Activated T-cell treated with anti-CD3 and anti-CD28 coated beads, Interleukin-2, amount 50 U/mL, for 4 hours (primary cell): Measurements from ENCODE around the gene LRRC55. TPM values are rescaled to one million over a fixed set of nuclear protein-coding genes. Genes with fewer than 3 reads are reported as not detected.

Experiments used
- ATAC-seq, 2 donors: fragments of 200-7000 bp; cut with Tn5 transposase; one replicate each; pipeline ENCODE4 v1.10.0; 2021
- DNase-seq: peaks from one replicate; pipeline ENCODE4 v3.0.0-alpha.2; 2020
- H3K27me3 Mint-ChIP-seq: one replicate; pipeline ENCODE4 v1.8.0; 2021; ENCODE audit warnings: low read depth, mixed read lengths
- H3K36me3 Mint-ChIP-seq: one replicate; pipeline ENCODE4 v1.8.0; 2022; ENCODE audit warnings: mixed read lengths; ENCODE audit not compliant: insufficient read depth
- H3K4me1 Mint-ChIP-seq: one replicate; pipeline ENCODE4 v1.8.0; 2021; ENCODE audit warnings: low read depth, mixed read lengths
- H3K4me3 Mint-ChIP-seq: one replicate; pipeline ENCODE4 v1.8.0; 2021; ENCODE audit warnings: mild to moderate bottlenecking, moderate library complexity, mixed read lengths
- H3K9me3 Mint-ChIP-seq: one replicate; pipeline ENCODE4 v1.8.0; 2021; ENCODE audit warnings: mixed read lengths
- total RNA-seq, 3 donors: library from RNA; stranded (reverse); gene quantifications; one replicate each; pipeline ENCODE4 v1.2.1, GENCODE V29; 2021

LRRC55 gene
- total RNA-seq, 3 donors from 2014 or later, result not detected

- no peaks in the 10 kb centered on the region for H3K4me1 Mint-ChIP-seq
- no peak overlapping the region for H3K4me3 Mint-ChIP-seq
- DNase-seq (no peak), ATAC-seq (no peak)
- no peaks in the 10 kb centered on the region for H3K9me3 Mint-ChIP-seq
- no peaks in the 10 kb centered on the region for H3K36me3 Mint-ChIP-seq
- peaks cover 18% of the 10 kb centered on the region for H3K27me3 Mint-ChIP-seq
These were observed 7.1 kb upstream of the LRRC55 start for GRCh38 chr11:57174656-57175055.

DNA sequence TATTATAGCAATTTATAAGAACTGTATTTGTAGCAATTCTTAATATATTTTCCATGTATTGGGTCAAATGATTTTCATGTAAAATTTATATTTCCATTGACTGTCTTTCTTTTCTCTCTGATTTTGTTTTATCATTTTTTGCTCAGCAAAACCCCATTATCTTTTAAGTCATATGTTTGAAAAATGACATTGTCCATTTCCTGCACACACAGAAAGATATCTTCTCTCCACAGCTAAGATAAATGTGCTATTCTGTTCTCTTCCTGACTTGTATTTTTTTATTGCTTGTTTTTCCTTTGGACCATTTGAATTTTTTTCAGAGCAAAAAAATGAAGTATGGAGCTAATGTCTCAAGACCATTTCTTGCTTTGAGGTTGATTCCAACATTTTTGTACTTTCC, 6.3 kb upstream of the LRRC55 start:
- DNase-seq (no peak), ATAC-seq (no peak)
- no peaks in the 10 kb centered on the region for H3K36me3 Mint-ChIP-seq
- H3K9me3 Mint-ChIP-seq, result no peaks in the 10 kb centered on the region
- peaks cover 26% of the 10 kb centered on the region for H3K27me3 Mint-ChIP-seq
- H3K4me1 Mint-ChIP-seq, result no peaks in the 10 kb centered on the region
- no peak overlapping the region for H3K4me3 Mint-ChIP-seq

- H3K27me3 Mint-ChIP-seq, result peaks cover 38% of the 10 kb centered on the region
- H3K4me1 Mint-ChIP-seq, result no peaks in the 10 kb centered on the region
- H3K9me3 Mint-ChIP-seq, result no peaks in the 10 kb centered on the region
- no peaks in the 10 kb centered on the region for H3K36me3 Mint-ChIP-seq
- DNase-seq, result no peak
- H3K4me3 Mint-ChIP-seq, result no peak overlapping the region
- no peak for ATAC-seq
These were observed 3.4 kb upstream of the LRRC55 start for GRCh38 chr11:57178334-57178733.

DNA sequence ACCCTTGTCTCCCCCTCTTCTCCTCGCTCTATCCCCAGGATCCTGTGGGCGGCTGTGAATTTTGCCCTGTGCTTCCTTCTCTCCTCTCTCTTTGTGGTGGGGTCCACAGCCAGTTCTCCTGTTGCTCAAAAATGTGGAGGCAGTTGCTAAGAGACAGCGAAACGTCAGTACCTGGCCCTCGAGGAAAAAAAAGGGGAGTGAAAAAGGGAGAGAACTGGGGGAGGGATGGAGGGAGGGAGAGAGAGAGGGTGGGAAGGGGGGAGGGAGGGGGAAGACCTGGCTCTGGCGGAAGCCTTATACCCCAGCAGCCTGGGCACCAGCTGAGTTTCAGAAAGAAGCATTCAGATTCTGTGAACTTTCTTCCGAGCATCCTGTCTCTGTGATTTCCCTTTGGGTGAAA, 2.1 kb upstream of the LRRC55 start:
- H3K27me3 Mint-ChIP-seq, result peaks cover 38% of the 10 kb centered on the region
- H3K4me1 Mint-ChIP-seq, result no peaks in the 10 kb centered on the region
- H3K4me3 Mint-ChIP-seq, result no peak overlapping the region
- no peaks in the 10 kb centered on the region for H3K9me3 Mint-ChIP-seq
- ATAC-seq, result no peak
- no peak for DNase-seq
- H3K36me3 Mint-ChIP-seq, result no peaks in the 10 kb centered on the region

DNA sequence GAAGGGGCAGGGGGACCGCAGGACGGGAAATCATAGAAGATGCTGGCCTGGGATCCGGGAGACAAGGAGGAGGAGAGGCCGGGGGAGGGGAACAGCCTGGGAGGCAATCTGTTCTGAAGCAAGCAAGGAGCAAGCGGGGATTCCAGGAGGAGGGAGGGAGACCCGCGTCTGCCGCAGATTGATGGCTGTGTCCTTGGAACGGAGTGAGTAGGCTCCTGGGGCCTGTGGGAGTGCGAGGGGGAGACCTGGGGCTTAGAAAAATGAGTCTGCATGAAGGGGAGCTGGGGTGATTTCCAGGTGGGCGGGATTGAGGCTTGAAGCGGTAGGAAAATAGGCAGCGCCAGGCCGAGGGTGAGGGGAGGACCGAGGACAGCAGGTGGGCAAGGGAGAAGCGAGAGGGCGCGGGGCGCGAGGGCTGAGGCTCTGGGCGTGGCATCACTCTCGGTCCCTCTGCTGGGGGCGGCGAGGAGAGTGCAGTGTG, 1.6 kb upstream of the LRRC55 start:
- Mint-ChIP-seq H3K4me1 (no peaks in the 10 kb centered on the region), H3K4me3 (no peak overlapping the region), H3K9me3 (no peaks in the 10 kb centered on the region), H3K27me3 (peaks cover 38% of the 10 kb centered on the region), H3K36me3 (no peaks in the 10 kb centered on the region)
- DNase-seq (no peak), ATAC-seq (no peak)

DNA sequence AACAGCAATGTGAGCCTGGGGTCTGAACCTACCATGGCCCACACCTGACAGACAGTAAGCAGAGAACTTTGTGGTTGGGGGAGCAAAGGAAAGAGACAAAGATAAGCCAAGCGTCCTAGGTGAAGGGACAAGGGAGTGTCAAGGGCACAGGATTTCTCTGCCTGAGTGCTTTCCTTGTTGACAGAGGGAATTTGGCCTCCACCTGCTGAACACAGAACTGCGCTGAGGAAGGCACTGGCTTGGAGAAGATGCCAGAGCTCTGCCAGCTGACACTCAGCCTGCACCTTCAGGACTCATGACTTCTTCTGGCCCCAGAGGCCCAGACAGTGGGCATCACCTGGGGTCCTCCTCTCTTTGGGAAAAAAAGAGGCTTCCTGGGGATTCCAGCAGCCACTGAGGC, 789 bp upstream of the LRRC55 start:
- Mint-ChIP-seq H3K36me3 (no peaks in the 10 kb centered on the region), H3K9me3 (no peaks in the 10 kb centered on the region), H3K27me3 (peaks cover 38% of the 10 kb centered on the region), H3K4me3 (no peak overlapping the region), H3K4me1 (no peaks in the 10 kb centered on the region)
- ATAC-seq (no peak), DNase-seq (no peak)

DNA sequence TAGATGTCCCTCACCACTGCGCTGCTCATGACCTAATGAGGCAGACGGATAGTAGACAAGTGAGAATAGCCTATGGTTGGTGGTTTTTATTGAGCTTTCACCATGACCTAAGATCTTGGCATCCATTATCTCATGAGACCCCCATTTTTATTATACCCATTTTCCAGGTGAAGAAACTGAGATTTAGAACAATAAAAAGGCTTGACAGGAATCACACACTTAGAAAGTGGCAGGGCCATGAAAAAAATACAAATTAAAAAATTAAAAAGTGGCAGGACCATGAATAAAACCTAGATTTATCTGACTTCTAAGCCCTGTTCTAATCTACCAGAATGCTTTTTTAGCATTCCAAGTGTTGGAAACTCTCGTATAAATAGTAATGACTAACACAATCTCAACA, 1.1 kb downstream of the LRRC55 start:
- Mint-ChIP-seq H3K4me3 (no peak overlapping the region), H3K27me3 (peaks cover 35% of the 10 kb centered on the region)
- ATAC-seq, result no peak

GRCh38 chr11:57190548-57190947, 8.8 kb downstream of the LRRC55 start:
- Mint-ChIP-seq H3K9me3 (no peaks in the 10 kb centered on the region), H3K36me3 (no peaks in the 10 kb centered on the region), H3K4me3 (no peak overlapping the region), H3K27me3 (peaks cover 7% of the 10 kb centered on the region), H3K4me1 (no peaks in the 10 kb centered on the region)
- DNase-seq (no peak), ATAC-seq (no peak)

More for the DNA sequence above, 1.1 kb downstream of the LRRC55 start:
- Mint-ChIP-seq H3K36me3 (no peaks in the 10 kb centered on the region), H3K4me1 (no peaks in the 10 kb centered on the region), H3K9me3 (no peaks in the 10 kb centered on the region)
- no peak for DNase-seq

- Mint-ChIP-seq H3K27me3 (peaks cover 9% of the 10 kb centered on the region), H3K4me1 (no peaks in the 10 kb centered on the region), H3K9me3 (no peaks in the 10 kb centered on the region), H3K36me3 (no peaks in the 10 kb centered on the region), H3K4me3 (no peak overlapping the region)
- ATAC-seq (no peak), DNase-seq (no peak)
These were observed 9.8 kb downstream of the LRRC55 start for GRCh38 chr11:57191311-57192219.

- Mint-ChIP-seq H3K4me3 (no peak overlapping the region), H3K9me3 (no peaks in the 10 kb centered on the region), H3K27me3 (peaks cover 9% of the 10 kb centered on the region), H3K4me1 (no peaks in the 10 kb centered on the region), H3K36me3 (no peaks in the 10 kb centered on the region)
- ATAC-seq (no peak), DNase-seq (no peak)
These were observed 10.6 kb downstream of the LRRC55 start for GRCh38 chr11:57192316-57192715.

DNA sequence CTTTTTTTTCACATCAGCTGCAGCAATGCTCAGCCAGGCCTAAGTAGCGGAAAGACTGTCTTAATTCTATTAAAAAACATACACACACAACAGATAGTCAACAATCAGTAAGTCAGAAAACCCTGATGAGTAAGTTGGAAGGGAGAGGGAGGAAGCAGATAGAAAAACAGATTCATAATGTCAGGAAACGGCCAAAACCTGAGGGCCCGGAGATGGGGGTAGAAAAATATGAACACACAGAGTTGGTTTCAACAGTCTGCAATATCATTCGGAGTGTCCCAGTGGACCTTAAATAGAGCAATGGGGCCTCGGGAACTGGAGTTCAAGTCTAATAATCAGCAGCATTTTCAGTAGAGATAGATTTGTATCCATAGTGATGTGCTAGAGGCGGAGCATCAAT, 14.8 kb downstream of the LRRC55 start:
- Mint-ChIP-seq H3K9me3 (no peaks in the 10 kb centered on the region), H3K27me3 (peaks cover 13% of the 10 kb centered on the region), H3K4me3 (no peak overlapping the region), H3K4me1 (no peaks in the 10 kb centered on the region), H3K36me3 (no peaks in the 10 kb centered on the region)
- ATAC-seq, result no peak
- no peak for DNase-seq

GRCh38 chr11:57197762-57198161, 16.0 kb downstream of the LRRC55 start:
- Mint-ChIP-seq H3K27me3 (peaks cover 14% of the 10 kb centered on the region), H3K9me3 (no peaks in the 10 kb centered on the region), H3K4me3 (no peak overlapping the region), H3K4me1 (no peaks in the 10 kb centered on the region), H3K36me3 (no peaks in the 10 kb centered on the region)
- DNase-seq, result no peak
- ATAC-seq, result no peak

DNA sequence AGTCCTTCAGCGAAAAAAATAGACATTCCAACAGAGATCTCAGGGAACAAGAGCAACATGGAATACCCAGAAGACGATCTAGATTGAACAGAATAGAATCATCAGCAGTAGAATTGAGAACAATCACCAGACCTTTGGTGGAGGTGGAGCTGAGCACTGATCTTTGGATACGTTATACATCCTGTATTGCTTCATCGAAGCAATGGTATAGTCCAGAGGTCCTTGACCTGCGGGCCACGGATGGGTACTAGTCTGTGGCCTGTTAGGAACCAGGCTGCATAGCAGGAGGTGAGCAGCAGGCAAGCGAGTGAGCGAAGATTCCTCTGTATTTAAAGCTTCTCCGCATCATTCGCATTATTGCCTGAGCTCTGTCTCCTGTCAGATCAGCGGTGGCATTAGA, 17.6 kb downstream of the LRRC55 start:
- Mint-ChIP-seq H3K27me3 (peaks cover 13% of the 10 kb centered on the region), H3K9me3 (no peaks in the 10 kb centered on the region), H3K36me3 (no peaks in the 10 kb centered on the region), H3K4me1 (no peaks in the 10 kb centered on the region), H3K4me3 (no peak overlapping the region)
- ATAC-seq (no peak), DNase-seq (no peak)

GRCh38 chr11:57200917-57201316, 19.2 kb downstream of the LRRC55 start:
- Mint-ChIP-seq H3K36me3 (no peaks in the 10 kb centered on the region), H3K27me3 (peaks cover 14% of the 10 kb centered on the region), H3K4me1 (no peaks in the 10 kb centered on the region), H3K9me3 (no peaks in the 10 kb centered on the region), H3K4me3 (no peak overlapping the region)
- no peak for ATAC-seq
- no peak for DNase-seq

GRCh38 chr11:57202281-57202680, 20.5 kb downstream of the LRRC55 start:
- Mint-ChIP-seq H3K27me3 (peaks cover 20% of the 10 kb centered on the region), H3K9me3 (no peaks in the 10 kb centered on the region), H3K4me1 (no peaks in the 10 kb centered on the region), H3K36me3 (no peaks in the 10 kb centered on the region), H3K4me3 (no peak overlapping the region)
- ATAC-seq, result no peak
- no peak for DNase-seq
